ENCODE results near the gene HRH4.

HRH4 gene

DNA sequence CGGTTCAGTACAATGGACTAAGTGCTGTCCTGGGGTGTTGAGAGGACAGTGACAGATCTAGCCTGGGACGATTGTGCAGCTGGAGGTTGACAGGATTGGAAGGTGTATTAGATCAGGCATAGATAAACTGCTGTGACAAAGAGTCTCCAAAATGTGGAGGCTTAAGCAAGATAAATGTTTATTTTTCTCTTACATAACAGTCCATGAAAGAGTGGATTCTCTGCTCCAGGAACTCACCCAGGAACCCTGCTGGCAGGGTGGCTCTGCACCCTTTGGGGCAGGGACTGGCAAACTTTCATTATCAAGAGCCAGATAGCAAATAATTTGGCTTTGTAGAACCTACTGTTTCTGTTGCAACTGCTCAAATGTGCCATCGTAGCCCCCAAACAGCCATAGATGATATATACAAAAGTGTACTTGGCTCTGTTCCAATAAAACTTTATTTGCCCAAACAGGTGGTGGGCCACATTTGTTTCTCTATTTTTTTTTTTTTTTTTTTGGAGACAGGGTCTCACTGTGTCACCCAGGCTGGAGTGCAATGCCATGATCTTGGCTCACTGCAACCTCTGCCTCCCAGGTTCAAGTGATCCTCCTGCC, 9.7 kb downstream of the HRH4 start:
- DNase-seq = no peak

DNA sequence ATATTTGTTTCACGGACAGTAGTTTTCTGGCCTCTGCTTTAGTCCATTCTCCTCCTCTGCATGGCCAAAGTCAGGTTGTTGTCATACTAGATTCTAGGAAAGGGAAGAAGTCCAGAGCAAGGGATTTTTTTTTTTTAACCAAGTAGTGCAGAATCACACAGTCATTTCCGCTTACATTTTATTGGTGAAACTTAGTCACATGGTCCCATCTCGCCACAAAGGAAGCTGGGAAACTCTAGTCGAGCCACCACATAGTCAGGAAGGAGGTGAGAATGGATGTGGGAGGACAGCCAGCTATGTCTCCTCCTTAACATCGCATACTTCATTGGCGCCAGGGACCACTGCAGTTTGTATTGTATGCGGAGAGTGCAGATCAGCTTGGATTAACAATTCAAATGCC, 10.4 kb downstream of the HRH4 start:
- no peak for DNase-seq

DNA sequence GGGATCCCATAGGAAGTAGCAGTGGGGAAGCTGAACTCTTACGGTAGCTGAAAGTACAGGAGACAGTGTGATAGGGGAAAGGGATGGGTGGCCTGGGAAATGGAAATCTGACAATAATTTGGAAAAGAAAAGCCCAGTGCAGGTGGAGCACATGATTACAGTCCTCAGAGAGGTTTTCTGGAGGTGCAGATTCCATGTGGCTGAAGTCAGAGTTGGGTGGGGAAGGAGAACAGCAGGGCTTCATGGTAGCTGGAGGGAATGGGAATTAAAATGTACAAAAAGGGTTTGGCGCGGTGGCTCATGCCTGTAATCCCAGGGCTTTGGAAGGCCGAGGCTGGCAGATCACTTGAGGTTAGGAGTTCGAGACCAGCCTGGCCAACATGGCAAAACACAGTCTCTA, 12.2 kb downstream of the HRH4 start:
- DNase-seq = no peak

DNA sequence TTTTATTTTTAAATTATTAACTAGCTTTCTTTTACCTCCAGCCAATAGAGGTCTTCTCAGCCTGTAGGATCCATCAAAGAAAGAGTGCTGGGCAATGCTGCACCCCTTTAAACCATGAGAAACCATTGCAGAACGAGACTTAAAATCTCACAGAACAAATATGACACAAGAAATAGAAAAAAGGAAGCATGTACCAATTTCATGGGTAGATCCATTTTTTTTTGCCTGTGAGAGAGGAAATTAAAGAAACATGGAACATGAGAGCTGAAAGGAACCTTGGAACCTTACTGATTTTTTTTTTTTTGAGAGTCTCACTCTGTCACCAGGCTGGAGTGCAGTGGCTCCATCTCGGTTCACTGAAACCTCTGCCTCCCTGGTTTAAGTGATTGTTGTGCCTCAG, 14.0 kb downstream of the HRH4 start:
- DNase-seq = no peak

DNA sequence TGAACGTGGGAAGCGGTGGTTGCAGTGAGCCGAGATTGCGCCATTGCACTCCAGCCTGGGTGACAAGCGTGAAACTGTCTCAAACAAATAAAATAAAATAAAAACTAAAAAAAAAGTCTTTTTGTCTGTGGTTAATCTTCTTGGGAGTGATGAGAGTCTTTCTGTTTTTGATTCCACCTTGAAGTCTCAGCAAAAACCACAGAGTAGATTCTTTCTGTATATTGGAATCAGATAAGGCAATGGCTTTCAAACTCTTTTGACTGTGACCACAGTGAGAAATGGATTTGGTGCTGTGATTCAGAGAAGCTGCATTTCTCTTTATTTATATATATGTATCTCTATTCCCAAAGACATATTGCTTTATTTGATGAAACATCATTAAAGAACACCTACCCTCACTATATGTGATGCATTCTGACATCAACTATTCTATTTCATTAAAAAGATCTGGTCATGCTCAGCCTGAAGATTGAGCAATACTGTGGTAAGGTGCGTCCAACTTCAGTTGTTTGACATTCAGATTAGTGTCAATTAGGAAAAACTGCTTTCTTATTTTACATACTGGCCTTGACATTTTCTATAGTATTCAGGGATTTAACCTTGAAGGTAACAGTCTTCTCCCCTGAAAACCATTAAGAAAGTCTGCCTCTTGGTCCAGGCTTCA, 15.6 kb downstream of the HRH4 start:
- no peak for DNase-seq

DNA sequence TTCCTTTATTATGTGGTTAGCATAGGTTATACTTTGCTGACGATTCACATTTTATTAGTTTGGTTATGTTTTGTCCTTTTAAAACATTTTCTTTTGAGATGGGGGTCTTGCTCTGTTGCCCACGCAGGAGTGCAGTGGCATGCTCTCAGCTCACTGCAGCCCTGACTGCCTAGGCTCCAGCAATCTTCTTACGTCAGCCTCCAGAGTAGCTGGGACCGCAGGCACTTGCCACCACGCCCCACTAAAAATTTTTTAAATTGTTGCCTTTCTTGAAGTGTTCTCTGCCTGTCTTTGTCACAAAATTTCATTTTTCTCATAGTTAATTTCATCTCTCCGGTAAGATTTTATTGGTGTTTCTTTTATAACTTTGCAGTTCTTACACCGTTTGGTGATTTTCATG, 18.9 kb downstream of the HRH4 start:
- no peak for DNase-seq

DNA sequence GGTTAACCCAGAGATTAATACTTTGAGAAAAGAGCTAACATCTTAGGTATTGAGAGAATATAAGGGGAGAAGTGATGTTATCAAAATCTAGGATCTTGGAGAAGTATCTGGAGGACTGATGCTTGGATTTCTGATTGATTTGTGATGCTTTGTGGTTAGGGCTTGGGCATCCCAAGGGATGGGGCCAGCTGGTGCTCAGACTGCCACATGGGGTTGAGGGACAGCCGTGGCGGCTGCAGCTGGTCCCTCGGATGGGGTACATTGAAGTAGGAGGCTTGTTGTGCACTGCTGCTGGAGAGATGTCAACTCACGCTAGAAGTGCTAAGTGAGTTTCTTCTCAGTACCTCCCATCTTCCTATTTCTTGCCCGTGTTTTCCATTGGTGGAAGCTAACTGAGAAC, 22.4 kb downstream of the HRH4 start:
- no peak for DNase-seq

DNA sequence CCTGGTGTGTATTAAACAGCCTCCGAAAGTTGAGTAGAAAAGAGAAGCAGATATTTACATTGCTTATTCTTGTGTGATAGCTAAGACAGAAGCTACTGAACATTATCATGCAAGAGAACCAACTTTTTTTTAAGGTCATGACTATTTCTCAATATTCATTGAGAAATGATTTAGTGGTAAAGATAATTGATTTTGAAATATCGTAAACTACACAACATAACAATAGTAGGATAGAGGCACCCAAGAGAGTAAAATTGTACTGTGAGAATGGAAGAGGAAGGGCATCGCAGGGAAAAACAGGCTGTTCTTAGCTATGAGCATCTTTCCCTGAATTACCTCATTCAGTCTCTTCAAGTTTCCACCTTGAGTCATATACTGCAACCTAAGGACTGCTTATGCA, 25.2 kb downstream of the HRH4 start:
- no peak for DNase-seq

DNA sequence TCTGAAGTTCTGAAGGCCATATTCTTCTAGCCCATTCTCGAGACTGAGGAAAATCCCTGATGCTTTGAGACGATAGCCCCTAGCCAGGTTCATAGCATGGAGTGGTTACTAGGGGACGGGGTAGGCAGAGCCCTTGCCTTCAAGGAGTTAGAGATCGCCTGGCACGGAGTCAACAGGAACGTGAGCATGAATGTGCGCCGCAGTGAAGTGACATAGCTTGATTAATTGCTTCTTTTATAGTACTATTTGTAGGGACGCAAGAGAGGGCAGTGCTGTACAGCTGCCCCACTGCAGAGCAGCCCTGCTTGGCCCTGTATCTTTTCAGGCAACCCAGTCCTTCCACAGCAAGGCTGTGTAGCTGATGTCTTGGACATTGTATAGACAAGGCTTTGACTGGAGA, 26.2 kb downstream of the HRH4 start:
- no peak for DNase-seq

DNA sequence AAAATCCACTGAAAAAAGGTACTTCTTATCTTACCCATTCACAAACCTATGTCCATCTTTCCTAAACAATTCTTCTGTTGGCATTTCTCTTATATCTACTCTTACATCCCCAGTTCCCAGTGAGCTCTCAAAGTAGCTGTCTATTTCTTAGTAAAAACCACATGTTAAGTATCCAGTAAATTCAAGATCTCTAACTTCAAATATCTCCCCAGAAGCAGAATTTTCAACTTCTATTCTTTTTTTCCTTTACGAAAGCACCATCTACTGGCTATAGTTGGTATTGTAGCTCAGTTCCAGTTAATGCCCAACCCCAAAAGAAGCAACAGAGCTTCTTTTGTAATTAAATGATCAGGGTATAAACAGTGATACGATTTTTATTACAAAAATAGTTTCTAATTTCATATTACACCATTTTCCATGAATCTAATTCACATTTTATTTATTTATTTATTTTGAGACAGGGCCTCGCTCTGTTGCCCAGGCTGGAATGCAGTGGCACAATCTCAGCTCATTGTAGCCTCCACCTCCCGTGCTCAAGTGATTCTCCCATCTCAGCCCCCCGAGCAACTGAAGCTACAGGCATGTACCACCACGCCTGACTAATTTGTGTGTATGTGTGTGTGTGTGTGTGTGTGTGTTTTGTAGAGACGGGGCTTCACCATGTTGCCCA, 28.5 kb downstream of the HRH4 start:
- DNase-seq = no peak

DNA sequence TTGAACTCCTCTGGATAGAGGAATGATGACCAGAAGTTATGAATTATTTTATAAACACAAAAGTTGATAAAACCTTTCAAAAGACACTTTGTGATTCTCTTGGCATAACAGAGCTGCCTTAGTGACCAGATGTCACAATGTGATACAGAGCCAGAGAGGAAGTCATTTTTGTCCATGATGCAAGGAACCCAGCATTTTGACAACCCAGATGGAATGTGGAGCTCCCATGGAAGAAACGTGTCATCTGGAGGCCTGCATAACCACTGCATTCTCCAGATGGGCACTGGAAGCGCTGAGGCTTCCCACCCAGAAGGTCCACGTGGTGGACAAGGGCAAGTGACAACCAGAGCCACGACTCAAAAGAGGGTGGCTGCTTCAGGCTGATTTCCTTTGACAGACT, 30.1 kb downstream of the HRH4 start:
- no peak for DNase-seq

DNA sequence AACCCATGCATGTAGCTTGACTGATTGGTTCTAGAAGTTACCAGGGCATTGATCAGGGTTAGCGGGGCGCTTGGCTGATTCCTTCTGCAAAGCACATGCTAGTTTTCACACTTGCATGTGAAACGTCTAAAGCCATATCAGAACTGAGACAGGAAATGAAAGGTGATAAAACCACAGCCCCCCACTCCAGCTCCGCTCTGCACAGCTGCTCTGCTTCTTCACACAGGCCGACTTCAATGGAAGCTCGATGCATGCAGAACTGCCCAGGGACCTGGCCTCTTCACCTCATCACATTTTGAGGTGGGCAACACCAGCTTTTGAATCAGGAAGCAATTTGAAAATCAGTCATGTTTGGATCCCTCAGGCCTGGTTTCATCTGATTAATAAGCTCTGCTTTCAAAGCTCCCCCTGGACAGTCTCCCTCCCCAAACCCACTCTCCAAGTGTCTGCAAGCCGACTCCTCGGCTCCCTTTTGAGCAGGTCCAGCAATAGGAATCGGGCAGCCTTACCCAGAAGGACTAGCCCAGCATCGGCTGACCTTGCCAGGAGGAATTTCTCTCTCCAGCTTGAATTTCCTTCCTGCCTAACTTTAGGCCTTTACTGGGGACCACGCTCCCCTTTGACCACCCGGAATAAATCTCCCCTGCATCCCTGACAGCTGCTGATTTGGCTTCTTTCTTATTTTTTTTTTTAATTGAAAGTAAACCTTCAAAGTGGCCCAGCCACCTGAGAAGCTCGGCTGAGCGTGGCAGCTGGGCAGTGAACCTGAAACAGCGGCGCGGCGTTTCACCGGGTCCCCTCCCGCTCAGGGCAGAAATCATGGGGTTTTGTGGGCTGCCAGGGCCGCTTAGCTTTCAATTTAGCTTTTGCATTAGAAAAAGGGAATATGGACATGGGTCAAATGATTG, 31.7 kb downstream of the HRH4 start:
- DNase-seq = peak; percentile 59

DNA sequence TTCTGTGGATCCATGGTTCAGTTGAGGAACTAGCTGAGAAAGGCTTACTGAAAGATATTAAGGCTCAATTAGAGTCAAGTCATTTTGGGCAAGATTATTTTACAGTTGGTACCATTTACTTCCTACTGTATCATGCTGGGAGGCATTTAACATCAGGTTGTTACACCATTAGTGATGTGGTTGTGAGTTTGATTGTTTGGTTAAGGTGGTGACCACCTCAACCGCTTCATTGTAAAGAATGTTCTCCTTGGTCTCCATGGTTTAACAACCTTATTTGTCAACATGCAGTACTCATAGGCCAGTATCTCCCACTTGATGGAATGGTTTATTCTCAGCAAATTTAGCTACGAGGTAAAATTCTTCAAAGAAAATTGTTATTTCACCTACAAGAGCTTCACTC, 34.1 kb downstream of the HRH4 start:
- DNase-seq = no peak

DNA sequence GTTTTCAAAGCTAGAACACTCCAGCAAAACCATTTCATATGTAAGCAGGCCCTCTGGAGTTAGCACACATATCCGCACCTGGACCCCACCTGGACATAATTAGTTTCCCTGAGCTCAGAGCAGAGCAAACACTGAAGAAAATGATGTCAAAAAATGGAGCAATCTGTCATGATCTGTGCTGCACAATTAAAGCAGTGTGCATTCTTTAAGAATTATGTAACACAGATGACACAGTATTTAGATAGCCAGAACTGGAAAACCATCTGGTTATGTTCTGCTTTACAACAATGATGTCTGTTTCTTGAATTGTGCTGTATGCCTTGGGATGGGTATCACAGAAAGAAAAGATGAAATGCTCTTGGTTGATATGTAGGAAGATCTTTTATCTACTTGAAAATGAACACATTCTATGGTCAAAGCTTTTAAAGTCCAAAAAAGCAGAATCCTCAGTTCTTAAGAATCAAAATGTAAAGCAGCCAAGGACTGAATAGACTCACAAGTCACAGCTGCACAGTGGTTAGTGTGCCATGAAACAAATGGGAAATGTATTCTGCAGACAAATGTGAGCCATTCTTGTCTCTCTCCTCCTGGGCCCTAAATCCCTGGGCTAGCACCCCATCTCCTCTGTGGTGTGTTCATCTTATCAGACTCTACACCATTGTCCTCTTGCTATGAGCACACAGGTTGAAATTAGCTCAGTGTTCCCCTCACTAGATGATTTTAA, 36.8 kb downstream of the HRH4 start:
- DNase-seq = no peak

DNA sequence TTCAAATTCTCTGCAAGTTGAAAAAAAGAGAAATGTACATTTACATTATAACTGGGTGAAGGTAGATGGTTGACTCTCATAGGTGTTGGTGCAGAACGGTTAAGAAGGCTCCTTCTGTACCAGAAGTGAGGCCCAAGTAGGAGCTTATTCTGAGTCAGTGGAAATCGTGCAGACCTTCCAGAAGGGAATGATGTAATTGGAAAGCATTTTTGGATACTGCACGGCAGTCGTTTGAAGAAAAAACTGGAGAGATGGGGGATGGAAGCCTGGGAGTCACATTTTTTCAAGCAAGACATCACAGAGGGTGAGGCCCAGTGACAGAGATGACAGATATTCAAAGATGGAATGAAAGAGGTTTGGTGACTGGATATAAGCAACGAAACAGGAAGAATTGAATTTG, 39.4 kb downstream of the HRH4 start:
- DNase-seq = no peak

DNA sequence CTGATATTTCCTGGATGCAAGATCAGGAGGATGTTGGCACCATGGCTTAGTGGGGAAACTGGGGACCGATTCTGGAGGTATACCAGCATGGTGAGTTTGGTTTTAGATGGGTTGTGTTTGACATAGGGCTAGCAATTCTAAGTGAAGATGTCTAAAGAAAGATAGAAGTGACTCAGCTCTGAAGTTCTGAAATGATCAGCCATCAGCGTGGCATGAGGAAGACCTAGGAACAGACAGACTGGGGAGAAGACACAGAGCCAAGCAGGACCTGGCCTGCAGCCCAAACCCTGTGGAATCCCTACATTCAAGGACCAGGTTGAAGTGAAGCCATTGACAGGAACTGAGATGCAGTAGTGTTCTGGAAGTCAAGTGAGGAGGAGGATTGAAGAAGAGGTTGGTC, 39.8 kb downstream of the HRH4 start:
- no peak for DNase-seq

DNA sequence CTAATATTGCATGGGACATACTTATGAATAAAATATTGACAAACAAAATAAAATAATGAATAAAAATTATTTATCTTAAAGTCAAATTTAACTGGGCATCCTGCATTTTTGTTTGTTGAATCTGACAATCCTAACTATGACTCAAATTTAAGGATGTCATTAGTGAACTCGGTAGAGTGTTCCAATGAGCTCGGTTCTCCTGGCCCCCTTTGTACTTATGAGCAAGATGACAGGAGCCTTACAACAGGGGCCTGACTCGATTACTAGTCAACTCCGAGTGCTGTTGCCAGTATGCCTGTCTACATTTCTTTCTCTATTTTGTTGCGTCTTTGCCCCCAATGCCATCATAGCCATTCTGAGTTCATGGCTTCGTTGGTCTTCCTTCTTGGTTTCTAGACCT, 40.3 kb downstream of the HRH4 start:
- no peak for DNase-seq

DNA sequence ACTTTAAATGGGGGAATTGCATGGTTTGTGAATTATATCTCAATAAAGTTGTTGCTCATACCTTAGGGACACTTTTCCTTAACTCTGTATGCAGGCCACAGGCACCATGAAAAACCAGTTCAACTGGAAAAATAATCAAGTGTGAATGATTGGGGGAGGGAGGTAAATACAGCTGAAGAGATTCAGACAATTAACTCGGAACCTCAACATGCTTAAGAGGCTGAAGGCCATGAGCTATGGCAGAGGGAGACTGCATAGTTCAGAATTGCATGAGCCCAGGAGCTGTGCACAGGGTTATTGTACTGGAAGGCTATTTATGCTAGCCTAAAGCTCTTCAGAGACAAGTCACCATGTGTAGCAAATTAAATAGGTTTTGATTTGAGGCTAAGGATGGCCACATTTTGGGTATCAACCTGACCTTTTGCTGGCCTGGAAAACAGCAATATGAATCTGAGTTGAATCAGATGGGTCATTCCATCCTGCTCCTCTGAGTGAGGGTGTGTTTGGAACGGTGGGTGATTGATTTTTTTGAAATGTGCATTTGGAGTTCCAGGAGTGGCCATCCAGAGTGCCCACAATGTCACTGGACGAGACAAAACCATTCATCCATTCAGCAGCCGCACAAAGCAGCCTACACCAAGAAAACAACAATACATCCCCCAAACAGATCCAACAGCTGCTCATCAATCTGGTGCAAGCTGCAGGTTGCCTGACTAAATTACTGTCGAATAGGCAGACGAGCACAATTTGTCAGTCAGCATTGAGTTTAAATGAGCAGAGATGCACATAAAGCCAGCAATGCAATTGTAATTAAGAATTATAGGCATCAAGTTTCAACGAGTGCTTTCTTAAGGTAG, 42.5 kb downstream of the HRH4 start:
- peak; percentile 41 for DNase-seq

DNA sequence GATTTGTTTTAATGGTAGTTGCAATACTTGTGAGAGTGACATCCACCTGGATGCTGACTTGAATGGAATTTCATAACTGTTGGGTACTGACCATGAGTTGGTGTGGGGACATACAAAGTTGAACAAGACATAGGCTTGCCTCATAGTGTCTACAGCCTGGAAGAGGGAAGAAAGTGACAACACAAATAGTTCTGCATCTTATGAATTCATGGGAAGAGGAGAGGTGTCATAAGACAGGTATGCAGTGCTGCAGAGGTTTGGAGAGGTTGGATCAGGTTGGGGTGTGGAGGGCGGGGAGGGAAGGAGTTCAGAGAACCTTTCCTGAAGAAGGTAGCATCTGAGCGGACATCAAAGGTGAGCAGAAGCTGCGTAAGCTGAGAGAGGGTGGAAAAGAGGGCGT, 44.0 kb downstream of the HRH4 start:
- DNase-seq = no peak

DNA sequence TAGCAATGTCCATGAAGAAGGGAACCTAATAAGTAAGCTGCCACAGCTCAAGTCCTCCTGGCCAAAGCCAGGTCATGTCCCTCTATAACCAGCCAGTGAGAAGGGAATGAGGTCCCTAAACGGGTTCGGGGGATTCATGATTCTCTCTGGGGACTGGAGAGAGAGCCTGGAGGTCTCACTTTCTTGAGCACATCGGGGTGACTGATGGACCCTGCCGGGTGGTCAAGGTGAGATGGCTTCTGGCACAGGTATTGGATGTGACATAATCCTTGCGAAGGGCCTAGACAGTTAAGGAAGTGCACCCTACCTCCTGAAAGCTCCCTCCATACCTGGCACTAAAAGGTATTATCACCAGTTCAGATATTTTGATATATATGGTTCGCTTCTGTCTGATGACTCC, 45.7 kb downstream of the HRH4 start:
- no peak for DNase-seq

DNA sequence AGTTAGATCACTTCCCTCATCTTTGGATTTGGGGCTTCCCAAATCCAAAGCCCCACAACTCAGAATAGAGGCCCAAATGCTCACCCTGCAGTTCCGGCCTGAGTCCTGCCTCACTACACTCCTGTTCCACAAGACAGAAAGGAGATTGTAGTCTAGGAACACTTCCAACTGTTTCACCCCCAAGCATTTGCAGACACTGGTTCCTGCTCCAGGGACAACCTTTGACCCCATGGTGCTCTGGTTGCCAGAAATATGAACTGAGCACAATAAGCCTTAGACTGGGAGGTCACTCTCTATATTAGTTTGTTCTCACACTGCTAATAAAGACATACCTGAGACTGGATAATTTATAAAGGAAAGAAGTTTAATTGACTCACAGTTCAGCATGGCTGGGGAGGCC, 49.0 kb downstream of the HRH4 start:
- DNase-seq = no peak

DNA sequence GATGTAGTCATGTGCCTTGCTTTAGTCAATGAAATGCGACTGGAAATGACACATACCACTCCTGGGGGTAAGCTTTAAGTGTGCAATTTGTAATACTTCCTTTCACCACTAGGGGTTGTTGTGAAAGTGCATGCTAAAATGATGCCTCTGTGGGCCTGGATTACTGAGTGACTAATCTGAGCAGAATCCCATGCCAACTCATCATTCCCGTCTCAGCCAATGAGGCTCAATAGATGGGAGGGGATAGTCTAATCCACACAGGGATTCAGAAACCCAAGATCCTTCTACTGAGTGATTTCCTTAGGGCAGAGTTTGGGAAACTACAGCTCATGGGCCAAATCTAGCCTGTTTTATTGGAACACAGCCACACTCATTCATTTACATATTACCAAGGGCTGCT, 54.0 kb downstream of the HRH4 start:
- no peak for DNase-seq
